Measurements from ENCODE around the gene IL1RN. TPM values are rescaled to one million over a fixed set of nuclear protein-coding genes. Genes with fewer than 3 reads are reported as not detected.

IL1RN gene
- total and polyA plus RNA-seq, 2 of the 13 experiments (the other 11 are each of a cell fraction or from before 2014, with no cell fraction given): 21.2 to 101 TPM

GRCh38 chr2:113157118-113157896 lies 29.9 kb downstream of the IL1RN start (continued):
- TF ChIP-seq AKNA (CRISPR knock-in tag; IDR thresholded peaks at IDR 0.05; ENCODE audit: borderline replicate concordance) (no peak), ZNF562 (CRISPR knock-in tag; IDR thresholded peaks at IDR 0.05; ENCODE audit: borderline replicate concordance) (no peak), GATA4 (IDR thresholded peaks at IDR 0.05; ENCODE audit: borderline replicate concordance, low read depth) (no peak), ZNF510 (CRISPR knock-in tag; IDR thresholded peaks at IDR 0.05; ENCODE audit: low read depth) (no peak), PTBP1 (IDR thresholded peaks at IDR 0.05; ENCODE audit: low read depth, low read length, poor library complexity, severe bottlenecking) (no peak), HMGXB3 (CRISPR knock-in tag; IDR thresholded peaks at IDR 0.05; ENCODE audit: borderline replicate concordance) (no peak), NFYB (CRISPR knock-in tag; IDR thresholded peaks at IDR 0.05) (no peak), ZBTB20 (CRISPR knock-in tag; IDR thresholded peaks at IDR 0.05; ENCODE audit: borderline replicate concordance, low read depth) (no peak; the same call in 1 of the 2 replicates), ZNF274 (CRISPR knock-in tag; IDR thresholded peaks at IDR 0.05) (no peak), TEF (CRISPR knock-in tag; IDR thresholded peaks at IDR 0.05) (no peak), ZNF646 (CRISPR knock-in tag; IDR thresholded peaks at IDR 0.05) (no peak)
